Stimulated activated CD4-positive, alpha-beta T cell treated with anti-CD3 and anti-CD28 coated beads, Interleukin-15, amount 100 ng/mL, for 24 hours (primary cell): Measurements from ENCODE around the gene ADAMTS12.

ENCODE experiments used
- DNase-seq: peaks from one replicate; pipeline ENCODE4 v3.0.0-alpha.2; 2020

The ADAMTS12 gene

GRCh38 chr5:33840927-33841547 is 50.8 kb downstream of the ADAMTS12 start:
- no peak for DNase-seq

- DNase-seq: no peak
Measured at GRCh38 chr5:33837301-33837700, 54.5 kb downstream of the ADAMTS12 start.

- DNase-seq: no peak
Measured at GRCh38 chr5:33834334-33834733, 57.5 kb downstream of the ADAMTS12 start.

DNA sequence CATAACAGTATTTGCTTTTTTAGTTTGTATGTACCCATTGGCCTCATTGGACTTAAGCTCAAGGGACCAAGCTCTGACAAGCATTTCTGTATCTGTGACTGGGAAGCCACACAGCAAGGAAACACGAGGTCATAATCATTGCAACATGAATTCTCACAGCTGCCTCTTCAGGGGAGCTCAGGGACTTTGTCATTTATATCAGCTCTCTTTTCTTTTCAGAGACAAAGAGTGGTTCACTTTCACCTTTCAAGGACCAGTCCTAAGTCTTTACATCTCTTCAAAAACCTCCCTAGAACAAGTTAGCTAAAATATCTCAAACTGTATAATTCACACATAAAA is 58.6 kb downstream of the ADAMTS12 start:
- no peak for DNase-seq

GRCh38 chr5:33832404-33833236 is 59.2 kb downstream of the ADAMTS12 start:
- DNase-seq: no peak

GRCh38 chr5:33831041-33831440 is 60.7 kb downstream of the ADAMTS12 start:
- DNase-seq: no peak

GRCh38 chr5:33829430-33829829 is 62.4 kb downstream of the ADAMTS12 start:
- DNase-seq: no peak

DNA sequence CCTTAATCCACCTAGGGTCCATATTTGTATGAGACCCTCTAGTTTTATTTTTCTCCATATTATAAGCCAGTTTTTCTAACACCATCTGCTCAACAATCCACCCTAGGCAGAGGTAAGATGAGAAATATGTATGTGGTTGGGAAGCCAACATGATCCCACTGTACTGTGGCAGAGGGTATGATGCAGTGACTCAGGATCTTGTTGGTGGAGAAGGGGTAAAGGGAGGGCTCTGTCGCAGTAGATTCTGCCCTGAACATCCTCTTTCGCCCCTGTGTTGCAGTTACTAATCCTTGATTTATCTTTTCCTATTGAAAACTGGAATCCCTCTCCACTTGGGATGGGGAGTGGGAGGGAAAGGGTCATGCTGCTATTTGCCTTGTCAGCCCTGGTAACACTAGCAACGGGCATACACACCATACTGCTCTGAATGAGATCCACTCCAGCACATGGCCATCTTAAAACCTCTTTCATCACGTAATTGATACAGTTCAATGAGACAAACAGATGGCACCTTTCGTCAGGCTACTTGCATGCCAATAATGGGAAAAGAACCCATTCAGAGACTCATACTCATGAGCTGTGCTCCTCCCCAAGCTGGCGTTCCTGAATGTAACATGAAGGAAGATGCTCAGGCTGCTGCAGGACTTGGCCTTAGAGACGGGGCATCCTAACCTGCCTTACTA is 63.0 kb downstream of the ADAMTS12 start:
- no peak for DNase-seq

DNA sequence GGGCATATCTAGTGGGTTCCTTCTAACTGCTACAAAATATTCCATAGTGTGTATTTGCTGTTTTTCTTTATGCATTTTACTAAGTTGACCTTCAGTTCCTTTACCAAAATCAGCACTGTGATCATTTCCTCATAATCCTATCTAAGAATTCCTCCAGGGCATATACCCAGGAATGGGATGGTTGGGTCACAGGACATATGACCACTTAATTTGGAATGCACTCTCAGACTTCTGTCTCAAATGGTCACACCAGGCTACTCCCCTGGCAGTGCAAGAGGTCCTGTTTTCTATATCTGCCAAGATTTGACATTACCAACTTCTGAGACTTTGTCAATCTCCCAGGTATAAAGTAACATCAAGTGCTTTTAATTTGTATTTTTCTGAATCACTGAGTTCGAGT is 63.9 kb downstream of the ADAMTS12 start:
- DNase-seq: no peak

- DNase-seq: no peak
Measured at GRCh38 chr5:33827018-33827707, 64.6 kb downstream of the ADAMTS12 start.

DNA sequence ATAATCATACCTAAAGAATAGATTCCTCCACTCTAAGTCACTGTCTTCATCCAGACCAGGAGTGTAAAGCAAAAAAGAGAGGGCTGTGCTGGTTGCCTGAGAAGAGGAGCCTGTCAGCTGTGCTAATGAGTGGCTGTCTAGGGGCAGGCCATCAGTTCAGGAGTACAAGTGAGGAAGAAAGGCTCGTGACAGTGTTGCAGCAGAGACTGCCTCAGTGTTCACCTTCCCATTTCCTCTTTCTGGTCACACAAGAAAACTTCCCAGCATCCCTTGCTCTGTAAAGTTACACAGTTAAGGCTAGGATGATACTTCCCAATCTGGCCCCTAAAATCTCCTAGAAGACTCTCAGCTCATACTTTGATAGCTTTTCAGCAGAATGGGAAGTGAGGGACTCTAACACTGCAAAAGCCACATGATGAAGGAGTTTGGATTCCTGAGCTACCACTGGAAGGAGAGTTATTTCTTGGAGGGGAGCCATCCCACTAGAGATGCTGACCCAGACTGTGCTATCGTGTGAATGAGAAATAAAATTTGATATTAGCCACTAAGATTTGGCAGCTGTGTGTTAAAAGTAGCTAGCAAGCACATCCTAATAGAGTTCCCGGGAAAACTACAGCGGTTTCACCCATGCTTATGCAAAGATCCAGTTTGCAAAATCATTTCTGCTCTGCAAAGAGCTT is 67.1 kb downstream of the ADAMTS12 start:
- no peak for DNase-seq

- no peak for DNase-seq
Measured at GRCh38 chr5:33817301-33817700, 74.5 kb downstream of the ADAMTS12 start.

GRCh38 chr5:33816791-33817190 is 75.0 kb downstream of the ADAMTS12 start:
- DNase-seq: no peak

DNA sequence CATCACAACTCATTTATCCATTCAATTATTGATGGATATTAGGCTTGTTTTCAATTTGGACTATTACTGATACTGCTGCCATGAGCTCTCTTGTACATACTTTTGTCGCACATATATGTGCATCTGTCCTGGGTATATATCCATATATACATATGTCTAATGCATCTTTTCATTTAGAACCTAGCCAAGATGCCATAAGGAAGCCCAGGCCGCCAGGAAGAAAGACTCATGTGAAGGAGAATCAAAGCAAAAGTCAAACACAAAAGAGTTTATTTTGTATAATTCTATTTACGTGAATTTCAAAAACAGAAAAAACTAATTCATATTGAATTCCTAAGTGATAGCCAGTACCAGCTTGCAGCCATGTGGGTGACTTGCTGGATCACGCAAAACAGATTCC is 79.0 kb downstream of the ADAMTS12 start:
- DNase-seq: no peak

DNA sequence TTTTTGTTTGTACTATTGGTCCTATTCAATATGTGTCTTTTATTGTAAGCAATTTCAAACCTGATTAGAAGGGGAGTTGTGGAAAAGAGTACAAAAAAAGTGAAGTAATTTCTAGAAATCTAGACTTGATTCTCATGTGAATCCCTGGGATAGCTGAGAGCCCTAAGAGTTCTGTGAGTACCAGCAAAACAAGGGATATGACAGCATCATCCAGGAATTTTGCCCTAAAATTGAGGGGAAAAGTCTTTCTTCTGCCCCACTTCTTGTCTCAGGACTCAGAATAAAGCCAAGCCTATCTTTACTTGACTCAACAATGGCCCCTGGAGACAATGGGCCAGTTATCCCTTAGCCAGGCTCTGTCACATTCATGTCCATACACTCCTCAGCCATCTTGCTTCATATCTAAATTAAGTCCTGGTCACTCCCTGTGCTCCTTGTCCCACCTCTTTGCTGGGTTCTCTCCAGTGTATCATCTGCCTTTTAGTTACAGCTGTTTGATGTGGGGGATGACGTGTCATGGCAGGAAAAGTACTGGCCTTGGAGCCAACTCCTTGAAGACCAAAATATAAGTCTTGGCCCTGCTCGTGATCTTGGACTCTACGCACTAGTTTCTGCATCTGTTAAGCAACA is 81.2 kb downstream of the ADAMTS12 start:
- DNase-seq: no peak

DNA sequence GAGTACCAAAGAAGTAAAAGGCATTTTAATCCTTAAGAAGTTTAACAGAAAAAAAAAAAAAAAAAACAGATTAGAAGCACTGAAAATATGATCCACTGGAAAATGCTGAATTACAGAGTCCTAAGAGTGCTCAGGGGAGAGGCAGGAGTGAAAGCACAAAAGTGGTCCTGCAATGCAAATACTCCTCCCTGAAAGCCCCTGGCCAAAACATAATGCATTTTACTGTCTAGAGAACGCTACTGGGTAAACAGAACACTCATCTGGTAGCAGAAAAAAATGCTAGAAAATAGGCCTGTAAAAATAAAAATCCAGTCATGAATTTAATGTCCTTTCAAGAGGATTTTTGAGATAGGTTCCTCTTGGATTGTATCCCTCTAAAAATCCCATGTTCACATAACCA is 81.9 kb downstream of the ADAMTS12 start:
- no peak for DNase-seq

DNA sequence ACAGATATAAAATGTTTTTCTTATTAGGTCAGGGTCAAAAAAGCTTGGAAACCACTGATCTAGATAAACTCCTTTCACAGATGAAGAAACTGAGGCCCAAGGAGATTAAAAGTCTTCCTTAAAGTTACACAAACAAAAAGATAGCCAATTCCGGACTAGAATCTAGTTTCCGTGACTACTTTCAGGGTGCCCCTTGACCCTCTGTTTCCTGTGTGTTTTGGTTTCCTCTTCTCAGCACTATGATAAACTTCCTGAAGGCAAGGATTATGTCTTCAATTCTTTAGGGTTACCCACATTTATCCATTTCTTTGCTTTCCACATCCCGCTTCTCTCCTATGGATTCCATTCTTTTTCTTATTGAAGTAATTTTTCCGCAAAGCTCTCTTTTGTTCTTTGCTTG is 83.1 kb downstream of the ADAMTS12 start:
- no peak for DNase-seq

- no peak for DNase-seq
Measured at GRCh38 chr5:33807771-33808170, 84.0 kb downstream of the ADAMTS12 start.

DNA sequence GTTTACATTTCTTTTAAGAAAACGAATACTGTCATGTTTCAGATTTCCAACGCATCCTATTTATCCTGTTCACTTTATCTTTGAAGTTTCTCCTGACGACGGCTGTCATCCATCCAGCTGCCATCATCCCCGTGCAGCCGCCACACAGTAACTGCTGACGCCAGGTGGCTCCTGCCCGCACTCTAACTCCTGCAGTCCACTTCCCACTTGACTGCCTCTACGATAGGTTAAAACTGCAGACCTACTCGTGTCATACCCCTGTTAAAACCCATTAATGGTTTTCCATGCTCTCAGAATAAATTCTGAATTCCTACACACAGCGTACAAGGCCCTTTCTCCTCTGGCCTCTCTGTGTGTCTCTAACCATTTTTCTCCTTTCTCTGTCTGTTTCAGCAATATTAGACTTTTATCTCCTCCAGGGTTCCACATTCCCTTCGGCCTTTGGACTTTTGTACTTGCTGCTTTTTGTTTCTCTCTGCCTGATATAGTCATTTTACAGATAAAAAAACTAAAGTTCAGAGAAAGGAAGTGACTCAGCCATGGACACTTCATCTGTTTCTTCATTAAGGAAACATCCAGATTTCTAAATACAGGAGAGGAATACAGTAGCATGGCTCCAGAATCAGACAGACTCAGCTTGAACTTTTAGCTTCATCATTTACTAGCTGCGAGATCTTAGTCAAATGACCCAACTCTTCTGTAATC is 84.9 kb downstream of the ADAMTS12 start:
- DNase-seq: no peak

DNA sequence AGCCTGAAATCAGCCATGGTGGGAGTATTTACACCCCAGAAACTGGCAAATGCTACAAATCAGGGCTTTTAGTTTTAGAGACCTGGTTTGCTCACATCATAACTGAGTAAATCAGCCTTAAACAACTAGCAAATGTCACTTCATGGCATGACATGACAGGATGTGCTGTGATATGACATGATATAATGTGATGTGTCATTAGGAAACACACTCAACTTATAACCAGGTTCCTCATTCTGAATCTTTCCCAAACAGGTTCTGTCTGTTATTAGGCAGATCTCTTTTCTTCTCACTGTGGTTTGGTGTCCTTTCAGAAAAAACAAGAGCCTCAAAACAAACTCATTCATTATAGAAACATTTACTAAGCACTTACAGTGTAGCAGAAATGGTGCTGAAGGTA is 90.5 kb downstream of the ADAMTS12 start:
- DNase-seq: no peak

DNA sequence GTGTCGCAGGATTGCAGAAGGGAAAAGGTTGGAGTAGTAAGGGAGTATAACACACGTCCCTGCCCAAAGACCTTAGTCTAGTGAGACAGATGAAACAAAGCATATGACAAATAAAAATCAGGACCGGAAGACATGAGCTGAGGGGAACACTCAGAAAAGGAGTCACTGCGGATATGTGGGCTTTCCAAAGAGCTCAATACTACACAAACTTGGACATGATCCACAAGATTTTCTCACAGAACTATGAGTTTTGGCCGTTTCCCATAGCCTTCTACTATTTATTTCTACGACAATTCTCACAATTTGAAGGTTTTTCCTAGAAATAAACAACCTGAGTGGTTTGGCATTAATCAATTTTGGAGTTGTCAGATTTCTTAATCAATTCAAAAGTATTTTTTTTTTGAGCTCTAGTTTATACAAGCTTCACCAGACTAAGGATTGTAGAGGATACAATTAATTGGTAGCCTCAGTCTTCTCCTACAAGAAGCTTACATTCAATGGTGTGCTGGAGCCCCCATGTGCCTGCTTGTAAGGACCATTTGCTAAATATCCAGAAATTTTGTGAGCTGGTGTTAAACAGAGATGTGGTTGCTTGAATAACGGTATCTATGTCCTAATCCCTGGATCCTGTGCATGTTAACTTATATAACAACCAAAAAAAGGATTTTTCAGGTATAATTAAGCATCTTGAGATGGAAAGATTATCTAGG is 91.4 kb downstream of the ADAMTS12 start:
- DNase-seq: no peak
